ENCODE measurements around the gene CDC25C.

GRCh38 chr5:138289296-138289695, 42.3 kb downstream of the CDC25C start:
- no peak for TF ChIP-seq POLR2AphosphoS5 (IDR thresholded peaks at IDR 0.05; ENCODE audit: borderline replicate concordance, low read depth, low read length)
- TF ChIP-seq EZH2 (IDR thresholded peaks at IDR 0.05) = no peak

Measured in SK-N-MC (cell line).